Measurements from ENCODE around the gene LILRB3.
A peak's percentile ranks its signal among the peaks of the same experiment; 100 is the strongest.
"Not testable (repeated sequence)": the region's sequence is repeated elsewhere in the genome, so short reads cannot be mapped to it uniquely, and the experiment has no call there.

The LILRB3 gene

GRCh38 chr19:54189145-54189734, 33.6 kb downstream of the LILRB3 start, which contains the start of gene MBOAT7:
Gene MBOAT7, minus strand, starts transcription at chr19:54189580. Its CDS starts 1,072 bp downstream, at chr19:54188508.
- DNase-seq = no peak

- no peak for DNase-seq
Measured at GRCh38 chr19:54188215-54188871, 34.5 kb downstream of the LILRB3 start.

- DNase-seq = no peak
Measured at GRCh38 chr19:54186934-54187381, 35.8 kb downstream of the LILRB3 start.

- no peak for DNase-seq
Measured at GRCh38 chr19:54186351-54186750, 36.5 kb downstream of the LILRB3 start.

GRCh38 chr19:54183431-54183830, 39.4 kb downstream of the LILRB3 start:
- DNase-seq = no peak

GRCh38 chr19:54181894-54182293, 40.9 kb downstream of the LILRB3 start:
- not testable (repeated sequence) for DNase-seq

- no peak for DNase-seq
Measured at GRCh38 chr19:54180691-54181091, 42.1 kb downstream of the LILRB3 start.

- no peak for DNase-seq
Measured at GRCh38 chr19:54179921-54180461, 42.8 kb downstream of the LILRB3 start.

- no peak for DNase-seq
Measured at GRCh38 chr19:54179262-54179852, 43.5 kb downstream of the LILRB3 start.

GRCh38 chr19:54178581-54179261, 44.1 kb downstream of the LILRB3 start:
- no peak for DNase-seq

GRCh38 chr19:54173951-54174834, 48.6 kb downstream of the LILRB3 start:
- DNase-seq = no peak

- DNase-seq = no peak
Measured at GRCh38 chr19:54173359-54173699, 49.5 kb downstream of the LILRB3 start.

- DNase-seq = no peak
Measured at GRCh38 chr19:54172471-54173358, 50.1 kb downstream of the LILRB3 start, which contains the start of gene TMC4. Gene TMC4, minus strand, starts transcription at chr19:54173160. Its CDS starts 43 bp downstream, at chr19:54173117.

GRCh38 chr19:54171736-54172431, 50.9 kb downstream of the LILRB3 start:
- not testable (repeated sequence) for DNase-seq

GRCh38 chr19:54169149-54169740, 53.6 kb downstream of the LILRB3 start:
- DNase-seq = no peak

GRCh38 chr19:54168174-54168917, 54.5 kb downstream of the LILRB3 start:
- DNase-seq = peak; percentile 96
